Astrocyte (in vitro differentiated cells and primary cell): ENCODE measurements around the gene CD48. TPM values are rescaled to one million over a fixed set of nuclear protein-coding genes. Genes with fewer than 3 reads are reported as not detected.

Source experiments
- DNase-seq: peaks from one replicate; pipeline ENCODE4 v3.0.0-alpha.2; 2010; ENCODE audit warnings: low read depth
- FAIRE-seq: peaks from 2 replicates; lab custom pipeline; 2011; peaks lifted over from hg19 to GRCh38; lab: Jason Lieb, UNC
- H2AFZ ChIP-seq: 2 replicates; pipeline ENCODE4 v1.6.0; 2012; ENCODE audit warnings: low read depth, low read length, inconsistent platforms
- H3K27ac ChIP-seq: 2 replicates; pipeline ENCODE4 v1.5.1; 2011; ENCODE audit warnings: low read depth, low read length, inconsistent platforms
- H3K27me3 ChIP-seq: 2 replicates; pipeline ENCODE4 v1.6.0; 2011; ENCODE audit warnings: low read length, inconsistent platforms; ENCODE audit not compliant: insufficient read depth
- H3K36me3 ChIP-seq: 2 replicates; pipeline ENCODE4 v1.5.1; 2011; ENCODE audit warnings: low read length, inconsistent platforms; ENCODE audit not compliant: insufficient read depth
- H3K4me1 ChIP-seq: 2 replicates; pipeline ENCODE4 v1.5.1; 2011; ENCODE audit warnings: low read length, inconsistent platforms; ENCODE audit not compliant: insufficient read depth
- H3K4me2 ChIP-seq: 2 replicates; pipeline ENCODE4 v1.6.0; 2012; ENCODE audit warnings: low read length, inconsistent platforms
- H3K4me3 ChIP-seq: 2 replicates; pipeline ENCODE4 v1.5.1; 2011; ENCODE audit warnings: low read depth, mild to moderate bottlenecking, low read length, inconsistent platforms; ENCODE audit not compliant: insufficient read depth
- H3K79me2 ChIP-seq: 2 replicates; pipeline ENCODE4 v1.6.0; 2012; ENCODE audit warnings: mild to moderate bottlenecking, low read length, inconsistent platforms; ENCODE audit not compliant: insufficient read depth
- H3K9ac ChIP-seq: 2 replicates; pipeline ENCODE4 v1.6.0; 2012; ENCODE audit warnings: mild to moderate bottlenecking, low read length, inconsistent platforms
- H3K9me3 ChIP-seq: 2 replicates; pipeline ENCODE4 v1.5.1; 2012; ENCODE audit warnings: low read depth, mild to moderate bottlenecking, low read length, inconsistent platforms; ENCODE audit not compliant: insufficient read depth
- H4K20me1 ChIP-seq: 2 replicates; pipeline ENCODE4 v1.6.0; 2012; ENCODE audit warnings: low read length, inconsistent platforms; ENCODE audit not compliant: insufficient read depth
- H3K27ac Mint-ChIP-seq: one replicate; pipeline ENCODE4 v1.8.0; 2021; ENCODE audit warnings: mild to moderate bottlenecking, mixed read lengths; ENCODE audit not compliant: unreplicated experiment
- H3K27me3 Mint-ChIP-seq: one replicate; pipeline ENCODE4 v1.8.0; 2021; ENCODE audit warnings: low read depth, mixed read lengths; ENCODE audit not compliant: unreplicated experiment
- H3K36me3 Mint-ChIP-seq: one replicate; pipeline ENCODE4 v1.8.0; 2021; ENCODE audit warnings: low read depth, mixed read lengths; ENCODE audit not compliant: unreplicated experiment
- H3K4me1 Mint-ChIP-seq: one replicate; pipeline ENCODE4 v1.8.0; 2021; ENCODE audit warnings: low read depth, mixed read lengths; ENCODE audit not compliant: unreplicated experiment
- H3K4me3 Mint-ChIP-seq: one replicate; pipeline ENCODE4 v1.8.0; 2021; ENCODE audit warnings: mild to moderate bottlenecking, moderate library complexity, mixed read lengths; ENCODE audit not compliant: unreplicated experiment
- H3K9me3 Mint-ChIP-seq: one replicate; pipeline ENCODE4 v1.8.0; 2021; ENCODE audit warnings: mild to moderate bottlenecking, mixed read lengths; ENCODE audit not compliant: unreplicated experiment
- EZH2 ChIP-seq: IDR thresholded peaks from 2 replicates; pipeline ENCODE4 v1.6.1; 2012; ENCODE audit warnings: mild to moderate bottlenecking, low read length, inconsistent platforms; ENCODE audit not compliant: insufficient read depth
- total RNA-seq: library from RNA; stranded (reverse); gene quantifications from 2 replicates; pipeline ENCODE4 v1.2.1, GENCODE V29; 2021
- TF ChIP-seq, protein P1 (sequence below): IDR thresholded peaks from 2 replicates; pipeline ENCODE4 v1.5.1; 2011; ENCODE audit warnings: low read depth, mild to moderate bottlenecking, inconsistent platforms, low read length, moderate library complexity; ENCODE audit not compliant: insufficient read depth

CD48 gene
- total RNA-seq, 1 donor from 2014 or later, result not detected

DNA sequence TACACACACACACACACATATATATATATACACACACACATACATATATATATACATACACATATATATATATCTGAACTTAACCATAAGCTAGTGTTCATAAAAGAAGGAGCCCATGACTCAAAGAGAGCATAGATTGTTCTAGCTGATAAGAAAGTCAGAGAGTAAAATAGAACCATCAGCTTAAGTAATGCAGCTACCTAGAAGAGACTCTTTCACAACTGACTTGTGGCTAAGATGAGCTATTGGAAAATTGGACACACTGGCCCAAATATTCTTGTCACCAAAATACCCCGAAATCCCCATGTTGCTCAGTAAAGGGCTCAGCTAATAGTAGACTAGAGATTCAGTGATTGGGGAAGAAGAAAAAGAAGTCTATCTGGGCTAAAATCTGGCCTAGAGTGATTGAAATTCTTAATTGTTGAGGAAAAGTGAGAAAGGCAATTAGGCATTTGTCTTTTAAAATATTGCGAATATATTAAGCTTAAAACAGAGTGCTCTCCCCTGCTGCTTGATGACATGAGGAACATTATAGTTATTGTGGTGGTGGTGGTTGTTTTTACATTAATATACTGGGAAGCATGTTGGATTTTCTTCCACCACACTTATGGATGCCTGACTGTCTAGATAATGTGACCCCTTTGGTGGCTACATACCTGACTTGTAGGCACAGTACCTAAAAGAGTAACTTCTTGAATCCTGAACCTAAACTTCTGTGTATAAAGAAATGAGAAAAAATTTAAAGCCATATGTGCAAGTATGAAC, 71.1 kb downstream of the CD48 start:
- Histone ChIP-seq H2AFZ (no peak overlapping the region), H3K4me2 (no peak overlapping the region), H3K9me3 (no peaks in the 10 kb centered on the region), H3K36me3 (no peaks in the 10 kb centered on the region), H3K79me2 (no peaks in the 10 kb centered on the region), H3K9ac (no peak overlapping the region), H3K4me3 (no peak overlapping the region), H4K20me1 (no peaks in the 10 kb centered on the region), H3K27me3 (no peaks in the 10 kb centered on the region), H3K27ac (no peak overlapping the region), H3K4me1 (no peaks in the 10 kb centered on the region)
- Mint-ChIP-seq H3K4me3 (no peak overlapping the region), H3K9me3 (peaks cover 2% of the 10 kb centered on the region), H3K36me3 (no peaks in the 10 kb centered on the region), H3K27ac (no peak overlapping the region), H3K27me3 (peaks cover 5% of the 10 kb centered on the region), H3K4me1 (peaks cover 35% of the 10 kb centered on the region)
- FAIRE-seq (no peak), DNase-seq (no peak)
- TF ChIP-seq EZH2, result no peak
- TF ChIP-seq, protein P1, sequence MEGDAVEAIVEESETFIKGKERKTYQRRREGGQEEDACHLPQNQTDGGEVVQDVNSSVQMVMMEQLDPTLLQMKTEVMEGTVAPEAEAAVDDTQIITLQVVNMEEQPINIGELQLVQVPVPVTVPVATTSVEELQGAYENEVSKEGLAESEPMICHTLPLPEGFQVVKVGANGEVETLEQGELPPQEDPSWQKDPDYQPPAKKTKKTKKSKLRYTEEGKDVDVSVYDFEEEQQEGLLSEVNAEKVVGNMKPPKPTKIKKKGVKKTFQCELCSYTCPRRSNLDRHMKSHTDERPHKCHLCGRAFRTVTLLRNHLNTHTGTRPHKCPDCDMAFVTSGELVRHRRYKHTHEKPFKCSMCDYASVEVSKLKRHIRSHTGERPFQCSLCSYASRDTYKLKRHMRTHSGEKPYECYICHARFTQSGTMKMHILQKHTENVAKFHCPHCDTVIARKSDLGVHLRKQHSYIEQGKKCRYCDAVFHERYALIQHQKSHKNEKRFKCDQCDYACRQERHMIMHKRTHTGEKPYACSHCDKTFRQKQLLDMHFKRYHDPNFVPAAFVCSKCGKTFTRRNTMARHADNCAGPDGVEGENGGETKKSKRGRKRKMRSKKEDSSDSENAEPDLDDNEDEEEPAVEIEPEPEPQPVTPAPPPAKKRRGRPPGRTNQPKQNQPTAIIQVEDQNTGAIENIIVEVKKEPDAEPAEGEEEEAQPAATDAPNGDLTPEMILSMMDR, result no peak

DNA sequence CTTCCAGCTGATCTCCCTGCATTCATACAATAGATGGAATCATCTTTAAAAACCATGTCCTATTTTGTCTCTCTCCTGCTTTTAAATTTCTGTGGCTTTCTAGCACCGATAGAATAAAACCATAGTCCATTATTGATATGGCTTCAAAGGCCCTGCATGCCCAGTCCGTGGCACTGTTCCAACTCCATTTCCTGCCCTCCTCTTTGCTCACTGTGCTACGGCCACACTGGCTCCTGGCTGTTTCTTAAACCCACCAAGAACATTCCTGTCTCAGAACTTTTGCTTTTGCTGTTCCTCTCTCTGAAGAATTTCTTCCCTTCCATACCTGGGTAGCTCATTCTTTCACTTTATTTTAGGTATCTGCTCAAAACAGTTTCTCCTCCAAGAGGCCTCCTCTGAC, 72.0 kb downstream of the CD48 start:
- Histone ChIP-seq H3K4me2 (no peak overlapping the region), H3K27ac (no peak overlapping the region), H2AFZ (no peak overlapping the region), H3K4me1 (no peaks in the 10 kb centered on the region), H4K20me1 (no peaks in the 10 kb centered on the region), H3K36me3 (no peaks in the 10 kb centered on the region), H3K9ac (no peak overlapping the region), H3K4me3 (no peak overlapping the region), H3K79me2 (no peaks in the 10 kb centered on the region), H3K9me3 (no peaks in the 10 kb centered on the region), H3K27me3 (no peaks in the 10 kb centered on the region)
- FAIRE-seq, result no peak
- TF ChIP-seq EZH2, result no peak
- TF ChIP-seq, protein P1, result no peak
- peaks cover 2% of the 10 kb centered on the region for H3K9me3 Mint-ChIP-seq
- H3K36me3 Mint-ChIP-seq, result no peaks in the 10 kb centered on the region
- H3K4me1 Mint-ChIP-seq, result peaks cover 35% of the 10 kb centered on the region
- H3K4me3 Mint-ChIP-seq, result no peak overlapping the region
- peak overlapping the region; percentile 7 for H3K27ac Mint-ChIP-seq
- DNase-seq, result no peak
- peaks cover 2% of the 10 kb centered on the region for H3K27me3 Mint-ChIP-seq

DNA sequence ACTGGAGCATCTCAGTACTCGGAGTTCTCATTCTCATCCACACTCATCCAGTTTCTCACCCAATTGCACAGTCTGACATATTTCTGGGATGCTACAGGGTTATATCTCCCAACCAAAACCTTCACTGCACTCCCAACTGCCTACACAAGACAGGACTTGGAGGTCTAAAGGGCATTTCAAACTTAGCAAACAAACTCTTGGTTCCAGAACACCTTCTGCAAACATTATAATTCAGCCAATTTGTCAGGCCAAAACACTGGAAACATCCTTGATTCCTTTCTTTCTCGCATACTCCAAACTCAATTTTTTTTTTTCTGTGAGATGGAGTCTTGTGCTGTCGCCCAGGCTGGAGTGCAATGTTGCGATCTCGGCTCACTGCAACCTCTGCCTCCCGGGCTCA, 72.7 kb downstream of the CD48 start:
- H3K36me3 Mint-ChIP-seq, result no peaks in the 10 kb centered on the region
- H3K27ac Mint-ChIP-seq, result no peak overlapping the region
- no peaks in the 10 kb centered on the region for H4K20me1 ChIP-seq
- TF ChIP-seq EZH2, result no peak
- TF ChIP-seq, protein P1, result no peak
- peaks cover 2% of the 10 kb centered on the region for H3K9me3 Mint-ChIP-seq
- H3K79me2 ChIP-seq, result no peaks in the 10 kb centered on the region
- no peak overlapping the region for H2AFZ ChIP-seq
- DNase-seq (no peak), FAIRE-seq (no peak)
- H3K27me3 Mint-ChIP-seq, result no peaks in the 10 kb centered on the region
- no peaks in the 10 kb centered on the region for H3K36me3 ChIP-seq
- no peaks in the 10 kb centered on the region for H3K27me3 ChIP-seq
- no peak overlapping the region for H3K9ac ChIP-seq
- no peak overlapping the region for H3K4me2 ChIP-seq
- H3K4me1 ChIP-seq, result no peaks in the 10 kb centered on the region
- no peak overlapping the region for H3K27ac ChIP-seq
- H3K9me3 ChIP-seq, result no peaks in the 10 kb centered on the region
- no peak overlapping the region for H3K4me3 ChIP-seq
- H3K4me3 Mint-ChIP-seq, result no peak overlapping the region
- H3K4me1 Mint-ChIP-seq, result peaks cover 35% of the 10 kb centered on the region
